Esophagus squamous epithelium (tissue), 4 donors: ENCODE measurements around the gene MAD1L1.

ENCODE experiments used
- POLR2A ChIP-seq, 4 donors: fragments of 450-650 bp; IDR thresholded peaks; one replicate each; pipeline ENCODE4 v1.6.1; 2017; ENCODE audit warnings: antibody characterized with exemption in 4 of 4, mild to moderate bottlenecking in 4 of 4, moderate library complexity in 3 of 4
- TF ChIP-seq, protein P1 (sequence below), 6 experiments: fragments of 450-650 bp in 4 of 6; fragments of 200-600 bp in 2 of 6; sonication (generic) in 2 of 6; IDR thresholded peaks; one replicate each; pipeline ENCODE4 v1.5.1; 2016 to 2019; ENCODE audit warnings: antibody characterized with exemption in 6 of 6, mild to moderate bottlenecking in 4 of 6, moderate library complexity in 4 of 6

DNA sequence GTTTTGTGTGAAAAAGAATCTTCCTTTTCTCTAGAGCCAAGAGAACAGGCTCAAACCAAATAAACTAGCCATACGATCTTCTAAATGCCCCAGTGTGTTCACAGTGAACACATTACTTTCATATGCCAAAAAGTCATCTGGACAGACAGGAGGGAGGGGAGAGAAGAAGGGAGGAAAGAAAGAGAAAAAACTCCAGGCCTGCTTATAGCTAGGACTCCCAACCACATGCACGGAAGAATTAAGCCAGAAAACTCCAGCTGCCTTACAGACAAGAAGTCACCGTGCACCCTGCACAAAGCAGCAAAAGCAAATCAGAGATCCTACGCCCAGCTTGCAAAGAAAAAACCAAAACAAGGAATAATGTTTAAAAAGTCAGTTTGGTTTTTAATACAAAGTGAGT, 47.2 kb upstream of the MAD1L1 start:
- no peak for TF ChIP-seq POLR2A (IDR thresholded peaks at IDR 0.05)
- TF ChIP-seq, protein P1, sequence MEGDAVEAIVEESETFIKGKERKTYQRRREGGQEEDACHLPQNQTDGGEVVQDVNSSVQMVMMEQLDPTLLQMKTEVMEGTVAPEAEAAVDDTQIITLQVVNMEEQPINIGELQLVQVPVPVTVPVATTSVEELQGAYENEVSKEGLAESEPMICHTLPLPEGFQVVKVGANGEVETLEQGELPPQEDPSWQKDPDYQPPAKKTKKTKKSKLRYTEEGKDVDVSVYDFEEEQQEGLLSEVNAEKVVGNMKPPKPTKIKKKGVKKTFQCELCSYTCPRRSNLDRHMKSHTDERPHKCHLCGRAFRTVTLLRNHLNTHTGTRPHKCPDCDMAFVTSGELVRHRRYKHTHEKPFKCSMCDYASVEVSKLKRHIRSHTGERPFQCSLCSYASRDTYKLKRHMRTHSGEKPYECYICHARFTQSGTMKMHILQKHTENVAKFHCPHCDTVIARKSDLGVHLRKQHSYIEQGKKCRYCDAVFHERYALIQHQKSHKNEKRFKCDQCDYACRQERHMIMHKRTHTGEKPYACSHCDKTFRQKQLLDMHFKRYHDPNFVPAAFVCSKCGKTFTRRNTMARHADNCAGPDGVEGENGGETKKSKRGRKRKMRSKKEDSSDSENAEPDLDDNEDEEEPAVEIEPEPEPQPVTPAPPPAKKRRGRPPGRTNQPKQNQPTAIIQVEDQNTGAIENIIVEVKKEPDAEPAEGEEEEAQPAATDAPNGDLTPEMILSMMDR (IDR thresholded peaks at IDR 0.05), result no peak
